Peyer's patch (tissue), 4 donors: ENCODE measurements around the gene NRXN3. TPM values are rescaled to one million over a fixed set of nuclear protein-coding genes. Genes with fewer than 3 reads are reported as not detected.

Experiments used
- DNase-seq, 3 donors: peaks; one replicate each; pipeline ENCODE4 v3.0.0-alpha.2; 2017 to 2019
- H3K27ac ChIP-seq, 4 donors: fragments of 200-600 bp; sonication (generic); one replicate each; pipeline ENCODE4 v1.5.1; 2016 to 2019
- H3K27me3 ChIP-seq, 2 donors: fragments of 200-600 bp; sonication (generic); one replicate each; pipeline ENCODE4 v1.5.1; 2019
- H3K36me3 ChIP-seq, 3 donors: fragments of 200-600 bp; sonication (generic); one replicate each; pipeline ENCODE4 v1.5.1; 2016 to 2019
- H3K4me1 ChIP-seq, 4 donors: fragments of 200-600 bp; sonication (generic); one replicate each; pipeline ENCODE4 v1.5.1; 2016 to 2019
- H3K4me3 ChIP-seq, 4 donors: fragments of 200-600 bp; sonication (generic); 1 replicate in 3 of 4; 2 replicates in 1 of 4; pipeline ENCODE4 v1.5.1; 2016 to 2019; ENCODE audit warnings: mild to moderate bottlenecking in 1 of 4
- H3K9me3 ChIP-seq, 4 donors: fragments of 200-600 bp; sonication (generic); one replicate each; pipeline ENCODE4 v1.5.1; 2016 to 2019; ENCODE audit warnings: mild to moderate bottlenecking in 1 of 4
- CTCF ChIP-seq, 6 experiments: fragments of 450-650 bp in 4 of 6; fragments of 200-600 bp in 2 of 6; sonication (generic) in 1 of 6; IDR thresholded peaks; one replicate each; pipeline ENCODE4 v1.5.1; 2017 to 2019; ENCODE audit warnings: antibody characterized with exemption in 6 of 6, mild to moderate bottlenecking in 3 of 6, moderate library complexity in 1 of 6
- POLR2A ChIP-seq, 2 donors: fragments of 450-650 bp; IDR thresholded peaks; one replicate each; pipeline ENCODE4 v1.5.1; 2017; ENCODE audit warnings: antibody characterized with exemption in 2 of 2, mild to moderate bottlenecking in 2 of 2, moderate library complexity in 2 of 2
- total RNA-seq, 4 donors: library from RNA; depleted of rRNA; stranded (reverse); fragments of >200 nt; gene quantifications; one replicate each; pipeline ENCODE4 v1.1.0, GENCODE V29; 2016

The NRXN3 gene
- total RNA-seq, 4 donors from 2014 or later, result 1.6 to 10.2 (median 4.4) TPM

GRCh38 chr14:79136071-79137044 is 966.2 kb downstream of the NRXN3 start:
- no peak for DNase-seq
- Histone ChIP-seq H3K27ac (no peak overlapping the region), H3K4me3 (no peak overlapping the region), H3K36me3 (no peaks in the 10 kb centered on the region), H3K4me1 (no peaks in the 10 kb centered on the region), H3K9me3 (no peaks in the 10 kb centered on the region), H3K27me3 (no peaks in the 10 kb centered on the region)
- TF ChIP-seq POLR2A (IDR thresholded peaks at IDR 0.05), result no peak
- no peak for TF ChIP-seq CTCF (IDR thresholded peaks at IDR 0.05)

GRCh38 chr14:79137045-79137430 is 966.9 kb downstream of the NRXN3 start:
- no peak for TF ChIP-seq POLR2A (IDR thresholded peaks at IDR 0.05)
- no peak for TF ChIP-seq CTCF (IDR thresholded peaks at IDR 0.05)

GRCh38 chr14:79137836-79138235 is 967.7 kb downstream of the NRXN3 start:
- TF ChIP-seq POLR2A (IDR thresholded peaks at IDR 0.05), result no peak
- no peak for TF ChIP-seq CTCF (IDR thresholded peaks at IDR 0.05)
- Histone ChIP-seq H3K27me3 (no peaks in the 10 kb centered on the region), H3K27ac (no peak overlapping the region), H3K9me3 (no peaks in the 10 kb centered on the region), H3K4me1 (no peaks in the 10 kb centered on the region), H3K36me3 (no peaks in the 10 kb centered on the region), H3K4me3 (no peak overlapping the region)
- no peak for DNase-seq

More at GRCh38 chr14:79137045-79137430, 966.9 kb downstream of the NRXN3 start:
- Histone ChIP-seq H3K4me1 (no peaks in the 10 kb centered on the region), H3K27ac (no peak overlapping the region), H3K36me3 (no peaks in the 10 kb centered on the region), H3K4me3 (no peak overlapping the region), H3K9me3 (no peaks in the 10 kb centered on the region), H3K27me3 (no peaks in the 10 kb centered on the region)
- no peak for DNase-seq

- no peak for DNase-seq
- TF ChIP-seq CTCF (IDR thresholded peaks at IDR 0.05), result no peak
- no peak for TF ChIP-seq POLR2A (IDR thresholded peaks at IDR 0.05)
- no peaks in the 10 kb centered on the region for H3K9me3 ChIP-seq
- H3K4me3 ChIP-seq, result no peak overlapping the region
- H3K36me3 ChIP-seq, result no peaks in the 10 kb centered on the region
- no peaks in the 10 kb centered on the region for H3K27me3 ChIP-seq
- H3K27ac ChIP-seq, result no peak overlapping the region
- no peaks in the 10 kb centered on the region for H3K4me1 ChIP-seq
Observed at GRCh38 chr14:79144896-79145295, 974.7 kb downstream of the NRXN3 start.

- Histone ChIP-seq H3K4me1 (no peaks in the 10 kb centered on the region), H3K36me3 (no peaks in the 10 kb centered on the region), H3K4me3 (no peak overlapping the region), H3K9me3 (no peaks in the 10 kb centered on the region), H3K27ac (no peak overlapping the region), H3K27me3 (no peaks in the 10 kb centered on the region)
- no peak for TF ChIP-seq POLR2A (IDR thresholded peaks at IDR 0.05)
- TF ChIP-seq CTCF (IDR thresholded peaks at IDR 0.05), result no peak
- no peak for DNase-seq
Observed at GRCh38 chr14:79150226-79150625, 980.1 kb downstream of the NRXN3 start.
